Trophoblast cell (in vitro differentiated cells and primary cell): Measurements from ENCODE around the gene HRAS.

Experiments
- DNase-seq, 2 donors: peaks; one replicate each; pipeline ENCODE4 v3.0.0-alpha.2; 2016
- H2AFZ ChIP-seq: 2 replicates; pipeline ENCODE4 v1.6.1; 2013; ENCODE audit warnings: low read length, moderate library complexity, mild to moderate bottlenecking; ENCODE audit not compliant: insufficient read depth, poor library complexity
- H2AK5ac ChIP-seq: 2 replicates; pipeline ENCODE4 v1.6.1; 2013; ENCODE audit warnings: mild to moderate bottlenecking, low read length
- H2BK120ac ChIP-seq: 2 replicates; pipeline ENCODE4 v1.6.1; 2013; ENCODE audit warnings: low read length, mild to moderate bottlenecking, moderate library complexity; ENCODE audit not compliant: insufficient read depth, poor library complexity
- H2BK12ac ChIP-seq: 2 replicates; pipeline ENCODE4 v1.6.1; 2013; ENCODE audit warnings: mild to moderate bottlenecking, low read length, moderate library complexity
- H2BK5ac ChIP-seq: 2 replicates; pipeline ENCODE4 v1.6.1; 2013; ENCODE audit warnings: low read length, low read depth, moderate library complexity, mild to moderate bottlenecking; ENCODE audit not compliant: poor library complexity
- H3K14ac ChIP-seq: 2 replicates; pipeline ENCODE4 v1.6.1; 2013; ENCODE audit warnings: mild to moderate bottlenecking, low read length
- H3K18ac ChIP-seq: 2 replicates; pipeline ENCODE4 v1.6.1; 2013; ENCODE audit warnings: mild to moderate bottlenecking, low read length
- H3K23ac ChIP-seq: 2 replicates; pipeline ENCODE4 v1.6.1; 2013; ENCODE audit warnings: low read length
- H3K27ac ChIP-seq: 2 replicates; pipeline ENCODE4 v1.5.1; 2013; ENCODE audit warnings: low read depth, mild to moderate bottlenecking, inconsistent platforms, low read length, moderate library complexity
- H3K27me3 ChIP-seq: 2 replicates; pipeline ENCODE4 v1.6.1; 2013; ENCODE audit warnings: inconsistent platforms, mild to moderate bottlenecking, low read length, moderate library complexity; ENCODE audit not compliant: insufficient read depth
- H3K36me3 ChIP-seq, 2 experiments: 1 replicate in 1 of 2; 2 replicates in 1 of 2; pipeline ENCODE4 v1.6.1; 2013; ENCODE audit warnings: low read length in 2 of 2, mild to moderate bottlenecking in 2 of 2, moderate library complexity in 1 of 2; ENCODE audit not compliant: insufficient read depth in 2 of 2, control insufficient read depth in 1 of 2
- H3K4ac ChIP-seq: 2 replicates; pipeline ENCODE4 v1.6.1; 2013; ENCODE audit warnings: low read depth, mild to moderate bottlenecking, low read length, moderate library complexity
- H3K4me1 ChIP-seq, 2 experiments: 1 replicate in 1 of 2; 2 replicates in 1 of 2; pipeline ENCODE4 v1.6.1; 2013; ENCODE audit warnings: low read length in 2 of 2, mild to moderate bottlenecking in 2 of 2, moderate library complexity in 1 of 2; ENCODE audit not compliant: insufficient read depth in 2 of 2, control insufficient read depth in 1 of 2
- H3K4me2 ChIP-seq: 2 replicates; pipeline ENCODE4 v1.6.1; 2013; ENCODE audit warnings: inconsistent platforms, mild to moderate bottlenecking, low read length, moderate library complexity
- H3K4me3 ChIP-seq: 2 replicates; pipeline ENCODE4 v1.5.1; 2013; ENCODE audit warnings: mild to moderate bottlenecking, low read depth, low read length, inconsistent platforms
- H3K79me1 ChIP-seq: one replicate; pipeline ENCODE4 v1.6.1; 2013; ENCODE audit warnings: low read length
- H3K79me2 ChIP-seq: 2 replicates; pipeline ENCODE4 v1.6.1; 2013; ENCODE audit warnings: low read length, mild to moderate bottlenecking; ENCODE audit not compliant: control insufficient read depth, insufficient read depth, poor library complexity
- H3K9ac ChIP-seq: 2 replicates; pipeline ENCODE4 v1.6.1; 2013; ENCODE audit warnings: mild to moderate bottlenecking, low read length
- H3K9me3 ChIP-seq: 2 replicates; pipeline ENCODE4 v1.6.1; 2013; ENCODE audit warnings: low read depth, mild to moderate bottlenecking, control low read depth, inconsistent platforms, low read length; ENCODE audit not compliant: insufficient read depth
- H4K12ac ChIP-seq: 2 replicates; pipeline ENCODE4 v1.6.1; 2013; ENCODE audit warnings: low read depth, mild to moderate bottlenecking, low read length, moderate library complexity
- H4K8ac ChIP-seq: 2 replicates; pipeline ENCODE4 v1.6.1; 2013; ENCODE audit warnings: low read depth, mild to moderate bottlenecking, low read length, moderate library complexity
- H4K91ac ChIP-seq: one replicate; pipeline ENCODE4 v1.6.1; 2013; ENCODE audit warnings: low read depth, mild to moderate bottlenecking, low read length, moderate library complexity
- WGBS: extraction: QIAGEN DNeasy Blood & Tissue Kit; methylation state at CpG from one replicate; pipeline ENCODE4 v1.1.7; 2013; ENCODE audit warnings: missing lambda C conversion rate; ENCODE audit not compliant: insufficient read length, insufficient coverage; ENCODE audit errors: extremely low coverage; 5-methylcytosine and 5-hydroxymethylcytosine counted together

Gene HRAS

GRCh38 chr11:560305-561147 lies 25.1 kb upstream of the HRAS start, which contains the start of the genes LMNTD2 and RASSF7:
TSS of gene LMNTD2 (minus strand) at chr11:560738. CDS start at chr11:560716, 22 bp downstream.
TSS of gene RASSF7 (plus strand) at chr11:560970. CDS start at chr11:561769, 799 bp downstream.
- WGBS: no CpG with 5 or more reads among the region's 95 CpGs

DNA sequence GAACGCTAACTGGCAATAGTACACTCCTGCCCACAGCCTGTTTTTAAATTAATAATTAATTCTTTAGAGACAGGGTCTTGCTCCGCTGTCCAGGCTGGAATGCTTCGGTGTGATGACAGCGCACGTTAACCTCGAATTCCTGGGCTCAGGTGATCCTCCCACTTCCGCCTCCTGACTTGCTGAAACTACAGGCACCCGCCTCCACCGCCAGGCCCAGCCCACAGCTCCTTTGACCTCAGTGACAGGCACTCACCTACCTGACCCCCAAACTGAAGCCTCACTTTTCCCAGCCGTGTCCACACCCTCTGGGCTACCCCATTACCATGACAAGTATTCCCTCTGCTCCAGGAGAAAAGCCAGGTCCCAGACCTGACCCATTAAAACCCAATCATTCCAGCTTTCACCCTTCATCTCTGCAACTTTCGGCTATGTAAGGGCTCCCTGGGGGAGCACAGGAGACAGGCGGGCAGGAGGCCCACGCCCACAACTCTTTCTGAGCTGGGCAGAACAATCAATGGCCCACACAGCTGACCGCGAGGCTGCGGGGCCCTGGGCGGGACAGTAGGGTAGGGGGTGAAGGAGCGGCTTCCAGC lies 24.4 kb upstream of the HRAS start:
- peak overlapping the region; percentile 12 for H2AK5ac ChIP-seq
- DNase-seq: peak; percentile 54 to 70
- peak overlapping the region; percentile 78 for H2AFZ ChIP-seq
- no peak overlapping the region for H3K23ac ChIP-seq
- H3K4me1 ChIP-seq: peaks cover 37 to 45% of the 10 kb centered on the region in 2 experiments
- peaks cover 17% of the 10 kb centered on the region for H3K27me3 ChIP-seq
- H4K12ac ChIP-seq: peak overlapping the region; percentile 94
- peak overlapping the region; percentile 83 for H2BK120ac ChIP-seq
- peaks cover 11 to 22% of the 10 kb centered on the region in 2 experiments for H3K36me3 ChIP-seq
- peak overlapping the region; percentile 97 for H4K8ac ChIP-seq
- peaks cover 33% of the 10 kb centered on the region for H3K79me1 ChIP-seq
- H3K14ac ChIP-seq: peak overlapping the region; percentile 94
- H3K4me3 ChIP-seq: peak overlapping the region; percentile 59
- peak overlapping the region; percentile 4 for H2BK12ac ChIP-seq
- peak overlapping the region; percentile 9 for H3K4ac ChIP-seq
- H2BK5ac ChIP-seq: peak overlapping the region; percentile 86
- H3K9me3 ChIP-seq: peaks cover 6% of the 10 kb centered on the region
- H3K9ac ChIP-seq: no peak overlapping the region
- peak overlapping the region; percentile 89 for H3K27ac ChIP-seq
- peak overlapping the region; percentile 61 for H3K4me2 ChIP-seq
- peak overlapping the region; percentile 96 for H4K91ac ChIP-seq
- peaks cover 20% of the 10 kb centered on the region for H3K79me2 ChIP-seq
- WGBS: no CpG with 5 or more reads among the region's 18 CpGs
- H3K18ac ChIP-seq: peak overlapping the region; percentile 19

More at GRCh38 chr11:560305-561147, 25.1 kb upstream of the HRAS start, which contains the start of the genes LMNTD2 and RASSF7:
- H2BK12ac ChIP-seq: peak within 1 kb of the TSS; percentile 67
- peak within 1 kb of the TSS; percentile 81 for H2AK5ac ChIP-seq
- peak within 1 kb of the TSS; percentile 83 for H3K9ac ChIP-seq
- H3K36me3 ChIP-seq: peaks cover 11 to 22% of the 10 kb centered on the region in 2 experiments
- peak within 1 kb of the TSS; percentile 77 for H3K4me2 ChIP-seq
- peaks cover 6% of the 10 kb centered on the region for H3K9me3 ChIP-seq
- H3K4ac ChIP-seq: peak within 1 kb of the TSS; percentile 82
- H3K23ac ChIP-seq: no peak within 1 kb of the TSS
- peak within 1 kb of the TSS; percentile 94 for H3K14ac ChIP-seq
- H3K4me1 ChIP-seq: peaks cover 40 to 46% of the 10 kb centered on the region in 2 experiments
- peak; percentile 93 to 94 for DNase-seq
- peak within 1 kb of the TSS; percentile 83 for H2BK120ac ChIP-seq
- H2BK5ac ChIP-seq: peak within 1 kb of the TSS; percentile 86
- peaks cover 20% of the 10 kb centered on the region for H3K79me2 ChIP-seq
- H3K18ac ChIP-seq: peak within 1 kb of the TSS; percentile 81
- H3K27me3 ChIP-seq: peaks cover 12% of the 10 kb centered on the region
- H4K8ac ChIP-seq: peak within 1 kb of the TSS; percentile 97
- peaks cover 31% of the 10 kb centered on the region for H3K79me1 ChIP-seq
- peak within 1 kb of the TSS; percentile 96 for H4K91ac ChIP-seq
- H4K12ac ChIP-seq: peak within 1 kb of the TSS; percentile 94
- H3K27ac ChIP-seq: peak within 1 kb of the TSS; percentile 89
- peak within 1 kb of the TSS; percentile 86 for H3K4me3 ChIP-seq
- peak within 1 kb of the TSS; percentile 78 for H2AFZ ChIP-seq

DNA sequence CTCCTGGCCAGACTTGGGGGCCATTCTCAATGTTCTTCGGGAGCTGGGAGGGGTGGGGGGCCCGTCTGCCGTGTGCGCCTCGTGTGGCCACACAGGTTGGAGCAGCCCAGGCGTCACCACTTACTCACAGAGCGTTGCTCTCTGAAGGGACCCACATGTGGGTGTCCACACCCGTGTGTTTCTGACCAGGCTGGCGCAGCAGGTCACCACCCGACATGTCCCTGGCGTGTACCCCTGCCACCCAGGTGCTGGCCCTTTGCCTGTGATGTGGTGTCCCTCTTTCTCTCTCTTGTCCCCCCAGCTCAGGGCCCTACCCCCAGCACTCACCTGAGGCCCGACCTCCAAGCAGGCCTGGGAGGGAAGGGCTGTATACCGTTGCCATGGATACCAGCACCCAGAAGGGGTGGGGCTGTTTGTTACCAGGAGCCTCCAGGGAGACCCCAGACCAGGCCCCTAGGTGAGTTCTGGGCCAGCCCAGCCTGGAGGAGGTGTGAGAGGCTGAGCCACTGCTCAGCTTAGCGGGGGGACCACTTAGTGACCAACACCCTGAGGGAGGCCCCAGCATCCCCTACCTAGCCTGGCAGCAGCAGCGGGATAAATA lies 23.7 kb upstream of the HRAS start:
- Histone ChIP-seq H3K18ac (no peak overlapping the region), H3K4me1 (peaks cover 37 to 41% of the 10 kb centered on the region in 2 experiments), H2BK12ac (peak overlapping the region; percentile 42), H4K12ac (peak overlapping the region; percentile 51), H3K27me3 (peaks cover 17% of the 10 kb centered on the region), H2BK5ac (no peak overlapping the region), H3K14ac (no peak overlapping the region), H3K4me2 (no peak overlapping the region), H3K36me3 (peaks cover 11 to 22% of the 10 kb centered on the region in 2 experiments), H4K8ac (peak overlapping the region; percentile 63), H2BK120ac (peak overlapping the region; percentile 9), H3K79me2 (peaks cover 20% of the 10 kb centered on the region), H3K9me3 (peaks cover 6% of the 10 kb centered on the region), H3K4ac (peak overlapping the region; percentile 9), H3K4me3 (no peak overlapping the region), H3K79me1 (peaks cover 32% of the 10 kb centered on the region), H2AFZ (no peak overlapping the region), H4K91ac (peak overlapping the region; percentile 81), H3K27ac (no peak overlapping the region), H3K23ac (no peak overlapping the region), H3K9ac (no peak overlapping the region), H2AK5ac (peak overlapping the region; percentile 84)
- no peak for DNase-seq
- WGBS: no CpG with 5 or more reads among the region's 15 CpGs

GRCh38 chr11:558503-558902 lies 23.1 kb upstream of the HRAS start:
- no peak overlapping the region for H3K4me3 ChIP-seq
- peak overlapping the region; percentile 20 for H2AK5ac ChIP-seq
- peaks cover 20% of the 10 kb centered on the region for H3K79me2 ChIP-seq
- peaks cover 28% of the 10 kb centered on the region for H3K79me1 ChIP-seq
- H2BK12ac ChIP-seq: no peak overlapping the region
- WGBS: no CpG with 5 or more reads among the region's 20 CpGs
- no peak overlapping the region for H4K91ac ChIP-seq
- H3K23ac ChIP-seq: no peak overlapping the region
- H3K4me2 ChIP-seq: no peak overlapping the region
- H3K18ac ChIP-seq: no peak overlapping the region
- H4K8ac ChIP-seq: no peak overlapping the region
- peaks cover 5% of the 10 kb centered on the region for H3K9me3 ChIP-seq
- peaks cover 7 to 17% of the 10 kb centered on the region in 2 experiments for H3K36me3 ChIP-seq
- DNase-seq: no peak
- peaks cover 17% of the 10 kb centered on the region for H3K27me3 ChIP-seq
- no peak overlapping the region for H4K12ac ChIP-seq
- no peak overlapping the region for H3K9ac ChIP-seq
- no peak overlapping the region for H2AFZ ChIP-seq
- H2BK120ac ChIP-seq: no peak overlapping the region
- H3K4ac ChIP-seq: no peak overlapping the region
- H3K14ac ChIP-seq: no peak overlapping the region
- no peak overlapping the region for H3K27ac ChIP-seq
- peaks cover 34 to 38% of the 10 kb centered on the region in 2 experiments for H3K4me1 ChIP-seq
- no peak overlapping the region for H2BK5ac ChIP-seq
